KOPT-K1 (cell line): ENCODE data around the gene NKIRAS2.

ENCODE experiments used
- H3K27ac ChIP-seq: fragments of 200-600 bp; sonication (generic); 2 replicates; pipeline ENCODE4 v1.5.1; 2016; ENCODE audit warnings: antibody characterized with exemption, mild to moderate bottlenecking, low read depth, low read length; ENCODE audit not compliant: poor library complexity, severe bottlenecking
- H3K36me3 ChIP-seq: fragments of 200-600 bp; sonication (generic); 2 replicates; pipeline ENCODE4 v1.5.1; 2017; ENCODE audit warnings: antibody characterized with exemption, mild to moderate bottlenecking, low read length, moderate library complexity; ENCODE audit not compliant: insufficient read depth
- H3K9me3 ChIP-seq: fragments of 200-600 bp; sonication (generic); 2 replicates; pipeline ENCODE4 v1.5.1; 2017; ENCODE audit warnings: antibody characterized with exemption, low read length, mild to moderate bottlenecking; ENCODE audit not compliant: insufficient read depth, poor library complexity, severe bottlenecking

NKIRAS2 gene

GRCh38 chr17:42052346-42052877 lies 32.5 kb downstream of the NKIRAS2 start:
- Histone ChIP-seq H3K9me3 (no peaks in the 10 kb centered on the region), H3K36me3 (no peaks in the 10 kb centered on the region)

GRCh38 chr17:42053731-42054500 lies 34.0 kb downstream of the NKIRAS2 start:
- Histone ChIP-seq H3K27ac (no peak overlapping the region), H3K36me3 (no peaks in the 10 kb centered on the region)

More at GRCh38 chr17:42052346-42052877, 32.5 kb downstream of the NKIRAS2 start:
- H3K27ac ChIP-seq: no peak overlapping the region

GRCh38 chr17:42055027-42055426 lies 35.1 kb downstream of the NKIRAS2 start:
- Histone ChIP-seq H3K36me3 (no peaks in the 10 kb centered on the region), H3K9me3 (no peaks in the 10 kb centered on the region), H3K27ac (peak overlapping the region; percentile 90)

More at GRCh38 chr17:42053731-42054500, 34.0 kb downstream of the NKIRAS2 start:
- no peaks in the 10 kb centered on the region for H3K9me3 ChIP-seq

GRCh38 chr17:42055496-42055895 lies 35.6 kb downstream of the NKIRAS2 start:
- no peaks in the 10 kb centered on the region for H3K36me3 ChIP-seq
- peak overlapping the region; percentile 90 for H3K27ac ChIP-seq

GRCh38 chr17:42056635-42057034 lies 36.7 kb downstream of the NKIRAS2 start:
- Histone ChIP-seq H3K36me3 (no peaks in the 10 kb centered on the region), H3K27ac (peak overlapping the region; percentile 90), H3K9me3 (no peaks in the 10 kb centered on the region)

More at GRCh38 chr17:42055496-42055895, 35.6 kb downstream of the NKIRAS2 start:
- H3K9me3 ChIP-seq: no peaks in the 10 kb centered on the region

- peak overlapping the region; percentile 90 for H3K27ac ChIP-seq
Observed at GRCh38 chr17:42058063-42058462, 38.2 kb downstream of the NKIRAS2 start.

GRCh38 chr17:42059815-42060214 lies 39.9 kb downstream of the NKIRAS2 start:
- H3K27ac ChIP-seq: peak overlapping the region; percentile 90

More at GRCh38 chr17:42058063-42058462, 38.2 kb downstream of the NKIRAS2 start:
- Histone ChIP-seq H3K36me3 (no peaks in the 10 kb centered on the region), H3K9me3 (no peaks in the 10 kb centered on the region)

GRCh38 chr17:42060231-42060630 lies 40.3 kb downstream of the NKIRAS2 start:
- H3K9me3 ChIP-seq: no peaks in the 10 kb centered on the region
- H3K36me3 ChIP-seq: no peaks in the 10 kb centered on the region
- H3K27ac ChIP-seq: peak overlapping the region; percentile 90

More at GRCh38 chr17:42059815-42060214, 39.9 kb downstream of the NKIRAS2 start:
- Histone ChIP-seq H3K36me3 (no peaks in the 10 kb centered on the region), H3K9me3 (no peaks in the 10 kb centered on the region)

- H3K36me3 ChIP-seq: no peaks in the 10 kb centered on the region
- no peaks in the 10 kb centered on the region for H3K9me3 ChIP-seq
- peak overlapping the region; percentile 88 for H3K27ac ChIP-seq
Observed at GRCh38 chr17:42061646-42062487, 42.0 kb downstream of the NKIRAS2 start.

- Histone ChIP-seq H3K27ac (peak overlapping the region; percentile 88), H3K9me3 (no peaks in the 10 kb centered on the region), H3K36me3 (no peaks in the 10 kb centered on the region)
Observed at GRCh38 chr17:42062681-42063080, 42.8 kb downstream of the NKIRAS2 start.

GRCh38 chr17:42065201-42065600 lies 45.3 kb downstream of the NKIRAS2 start:
- no peaks in the 10 kb centered on the region for H3K9me3 ChIP-seq
- H3K27ac ChIP-seq: peak overlapping the region; percentile 88
- H3K36me3 ChIP-seq: no peaks in the 10 kb centered on the region

GRCh38 chr17:42067371-42068091 lies 47.6 kb downstream of the NKIRAS2 start:
- H3K27ac ChIP-seq: no peak overlapping the region
- no peaks in the 10 kb centered on the region for H3K36me3 ChIP-seq
- H3K9me3 ChIP-seq: no peaks in the 10 kb centered on the region

GRCh38 chr17:42068979-42069378 lies 49.1 kb downstream of the NKIRAS2 start:
- Histone ChIP-seq H3K36me3 (no peaks in the 10 kb centered on the region), H3K27ac (no peak overlapping the region), H3K9me3 (no peaks in the 10 kb centered on the region)

- H3K36me3 ChIP-seq: no peaks in the 10 kb centered on the region
- H3K27ac ChIP-seq: peak overlapping the region; percentile 76
Observed at GRCh38 chr17:42071810-42072209, 51.9 kb downstream of the NKIRAS2 start.

More at GRCh38 chr17:42071810-42072209, 51.9 kb downstream of the NKIRAS2 start:
- H3K9me3 ChIP-seq: no peaks in the 10 kb centered on the region
